Activated CD4-positive, alpha-beta T cell treated with anti-CD3 and anti-CD28 coated beads, Interleukin-2, amount 10 ng/mL, durations not matched to agents 7 days and 5 days (primary cell): ENCODE measurements around the gene RXFP2. TPM values are rescaled to one million over a fixed set of nuclear protein-coding genes. Genes with fewer than 3 reads are reported as not detected.

Experiments
- CTCF ChIA-PET: fragments of 350-600 bp; sonication (Branson Sonifier 250); formaldehyde crosslinking; loops from one replicate; lab custom pipeline; 2021; ENCODE audit warnings: antibody characterized with exemption; lab: Charles Lee
- POLR2A ChIA-PET: fragments of 350-600 bp; sonication (Branson Sonifier 250); formaldehyde crosslinking; loops from one replicate; lab custom pipeline; 2021; ENCODE audit warnings: antibody characterized with exemption; lab: Charles Lee
- DNase-seq: peaks from one replicate; pipeline ENCODE4 v3.0.0-alpha.2; 2020
- H3K27ac Mint-ChIP-seq: one replicate; pipeline ENCODE4 v1.8.0; 2021; ENCODE audit warnings: mild to moderate bottlenecking, moderate library complexity, mixed read lengths
- H3K27me3 Mint-ChIP-seq: one replicate; pipeline ENCODE4 v1.8.0; 2021; ENCODE audit warnings: mixed read lengths
- H3K36me3 Mint-ChIP-seq: one replicate; pipeline ENCODE4 v1.8.0; 2021; ENCODE audit warnings: low read depth, mixed read lengths
- H3K4me1 Mint-ChIP-seq: one replicate; pipeline ENCODE4 v1.8.0; 2021; ENCODE audit warnings: mixed read lengths
- H3K4me3 Mint-ChIP-seq: one replicate; pipeline ENCODE4 v1.8.0; 2021; ENCODE audit warnings: mild to moderate bottlenecking, moderate library complexity, mixed read lengths
- H3K9me3 Mint-ChIP-seq: one replicate; pipeline ENCODE4 v1.8.0; 2021; ENCODE audit warnings: mixed read lengths
- total RNA-seq, 2 experiments: library from RNA; stranded (reverse); gene quantifications; one replicate each; pipeline ENCODE4 v1.2.3, GENCODE V29; 2021

RXFP2 gene
- total RNA-seq, 2 experiments from 2014 or later = not detected

GRCh38 chr13:31850041-31850555 lies 110.8 kb downstream of the RXFP2 start:
- ChIA-PET CTCF (interaction anchor here (1.1 kb wide), 1 partner anchor 59 kb away, joined by 5 read pairs; no protein-coding TSS in a partner anchor), POLR2A (no interaction called here)
- no peak for DNase-seq
- H3K9me3 Mint-ChIP-seq = no peaks in the 10 kb centered on the region
- no peaks in the 10 kb centered on the region for H3K36me3 Mint-ChIP-seq
- peaks cover 22% of the 10 kb centered on the region for H3K4me1 Mint-ChIP-seq
- H3K27ac Mint-ChIP-seq = no peak overlapping the region
- H3K4me3 Mint-ChIP-seq = no peak overlapping the region
- H3K27me3 Mint-ChIP-seq = peaks cover 42% of the 10 kb centered on the region

- H3K27ac Mint-ChIP-seq = no peak overlapping the region
- H3K27me3 Mint-ChIP-seq = peaks cover 38% of the 10 kb centered on the region
- H3K9me3 Mint-ChIP-seq = no peaks in the 10 kb centered on the region
- H3K4me1 Mint-ChIP-seq = peaks cover 14% of the 10 kb centered on the region
- no peaks in the 10 kb centered on the region for H3K36me3 Mint-ChIP-seq
- DNase-seq = no peak
- ChIA-PET CTCF (interaction anchor here (1.1 kb wide), 1 partner anchor 58 kb away, joined by 5 read pairs; no protein-coding TSS in a partner anchor), POLR2A (no interaction called here)
- H3K4me3 Mint-ChIP-seq = no peak overlapping the region
Observed at GRCh38 chr13:31851216-31851615, 111.9 kb downstream of the RXFP2 start.
